OCI-M2 (cell line): ENCODE data around the gene ECPAS.
"Not testable (repeated sequence)": the region's sequence is repeated elsewhere in the genome, so short reads cannot be mapped to it uniquely, and the experiment has no call there.

ENCODE experiments used
- DNase-seq: peaks from one replicate; lab custom pipeline; 2025; ENCODE audit not compliant: unreplicated experiment; lab: John Stamatoyannopoulos, UW

The ECPAS gene

DNA sequence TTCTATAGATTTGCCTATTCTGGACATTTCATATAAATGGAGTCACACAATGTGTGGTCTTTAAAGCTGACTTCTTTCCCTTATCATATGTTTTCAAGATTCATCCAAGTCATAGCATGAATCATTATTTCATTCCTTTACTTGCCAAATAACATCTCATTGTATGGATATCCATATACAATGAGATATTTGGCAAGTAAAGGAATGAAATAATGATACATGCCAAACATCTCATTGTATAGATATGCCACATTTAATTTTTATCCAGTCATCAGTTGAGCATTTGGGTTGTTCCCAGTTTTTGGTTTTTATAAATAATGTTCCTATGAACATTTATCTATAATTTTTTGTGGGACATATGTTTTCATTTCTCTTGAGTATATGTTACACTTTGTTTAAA, 133.6 kb downstream of the ECPAS start:
- no peak for DNase-seq

DNA sequence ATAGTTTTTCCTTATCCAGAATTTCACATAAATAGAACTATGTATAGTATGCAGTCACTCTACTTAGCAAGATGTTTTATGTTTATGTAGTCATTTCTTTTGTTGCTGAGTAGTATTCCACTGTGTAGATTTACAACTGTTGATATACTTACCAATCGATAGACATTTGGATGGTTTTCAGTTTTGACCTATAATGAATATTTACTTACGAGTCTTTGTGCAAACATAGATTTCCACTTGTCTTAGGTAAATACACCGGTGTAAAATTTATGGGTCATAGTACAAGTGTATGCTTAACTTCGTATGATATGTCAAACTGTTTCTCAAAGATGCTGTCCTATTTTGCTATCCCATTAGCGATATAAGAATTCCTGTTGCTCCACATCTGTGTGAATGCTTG, 134.4 kb downstream of the ECPAS start:
- DNase-seq: no peak

DNA sequence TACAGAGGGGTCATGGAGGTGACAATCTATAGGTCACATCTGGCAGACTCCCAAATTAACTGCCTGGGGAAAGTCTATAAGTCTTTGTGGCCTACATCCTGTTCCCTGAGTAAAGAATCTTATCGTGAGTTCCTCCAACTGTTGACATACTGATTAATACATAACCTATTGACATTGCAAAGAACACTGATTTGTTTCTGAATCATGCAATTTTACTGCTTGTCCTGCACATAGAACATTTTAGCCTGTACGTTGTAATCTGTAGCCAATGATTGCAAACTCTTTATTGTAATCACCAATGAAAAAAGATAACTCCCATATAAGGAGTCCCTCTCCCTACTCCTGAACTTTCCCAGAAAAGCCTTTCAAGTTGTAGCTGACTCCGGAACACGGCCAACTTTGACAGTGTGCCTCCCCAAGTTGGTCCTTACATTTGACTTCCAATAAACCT, 135.3 kb downstream of the ECPAS start:
- no peak for DNase-seq

DNA sequence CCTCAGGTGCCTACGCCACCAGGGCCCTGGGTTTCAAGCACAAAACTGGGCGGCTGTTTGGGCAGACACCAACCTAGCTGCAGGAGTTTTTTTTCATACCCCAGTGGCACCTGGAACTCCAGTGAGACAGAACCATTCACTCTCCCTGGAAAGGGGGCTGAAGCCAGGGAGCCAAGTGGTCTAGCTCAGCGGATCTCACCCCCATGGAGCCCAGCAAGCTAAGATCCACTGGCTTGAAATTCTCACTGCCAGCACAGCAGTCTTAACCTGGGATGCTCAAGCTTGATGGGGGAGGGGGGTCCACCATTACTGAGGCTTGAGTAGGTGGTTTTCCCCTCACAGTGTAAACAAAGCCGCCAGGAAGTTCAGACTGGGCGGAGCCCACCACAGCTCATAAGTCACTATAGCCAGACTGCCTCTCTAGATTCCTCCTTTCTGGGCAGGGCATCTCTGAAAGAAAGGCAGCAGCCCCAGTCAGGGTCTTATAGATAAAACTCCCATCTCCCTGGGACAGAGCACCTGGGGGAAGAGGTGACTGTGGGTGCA, 149.8 kb downstream of the ECPAS start:
- not testable (repeated sequence) for DNase-seq

DNA sequence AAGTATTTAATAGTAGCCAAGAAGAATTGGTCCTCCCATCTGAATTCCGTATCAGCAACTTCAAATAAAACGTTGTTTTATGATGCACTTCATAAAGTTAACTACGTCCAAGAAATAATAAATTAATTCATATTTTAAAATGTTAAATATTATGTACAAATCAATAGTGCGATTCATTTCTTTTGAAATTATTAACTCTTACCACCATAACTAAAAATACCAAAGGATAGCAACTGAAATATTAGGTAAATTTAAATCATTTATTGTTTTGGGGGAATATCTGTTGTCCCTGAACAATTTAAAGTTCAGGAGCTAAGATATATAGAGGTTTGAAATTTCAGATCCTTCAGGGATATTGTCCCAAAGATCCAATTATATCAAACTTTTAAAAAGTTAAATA, 154.1 kb downstream of the ECPAS start, which contains the start of gene OR2K2:
OR2K2 (minus strand) TSS at position 101 of the 400 bp plus-strand sequence. CDS start 1,791 bp downstream, outside the sequence.
- DNase-seq: no peak

DNA sequence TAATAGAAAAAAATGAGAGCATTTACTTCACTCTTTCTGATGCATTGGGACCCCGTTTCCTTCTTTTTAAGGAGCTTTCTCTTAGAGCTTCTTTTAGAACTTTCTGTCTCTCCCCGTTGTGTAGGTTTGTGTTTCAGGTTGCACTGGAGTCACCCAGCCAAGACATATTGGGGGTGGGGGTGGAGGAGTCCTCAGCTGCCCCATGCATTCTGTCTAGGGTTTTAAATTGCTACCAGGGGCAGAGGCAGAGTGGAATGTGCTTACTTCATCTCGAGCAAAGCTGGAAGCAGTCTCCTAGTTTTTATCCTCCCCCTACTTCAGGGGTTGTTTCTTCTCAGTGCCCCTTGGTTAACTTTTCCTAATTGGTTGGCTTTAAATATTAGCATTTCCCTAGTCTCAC, 163.6 kb downstream of the ECPAS start:
- DNase-seq: no peak

DNA sequence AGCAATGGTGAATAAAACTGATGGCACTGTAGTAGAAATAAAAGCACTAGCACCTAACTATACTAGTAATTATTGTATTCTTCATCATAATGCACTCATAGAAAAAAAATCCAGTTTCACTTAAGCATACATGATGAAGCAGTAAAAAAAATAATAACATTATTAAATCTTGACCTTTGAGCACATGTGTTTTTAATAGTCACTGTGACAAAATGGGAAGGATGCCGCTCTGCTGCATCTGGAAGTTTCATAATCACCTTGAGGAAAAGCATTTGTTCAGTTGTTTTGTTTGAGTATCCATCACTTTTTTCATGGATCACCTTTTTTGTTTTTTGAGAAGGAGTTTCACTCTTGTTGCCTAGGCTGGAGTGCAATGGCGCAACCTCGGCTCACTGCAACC, 167.4 kb downstream of the ECPAS start:
- DNase-seq: no peak
